GM18867 (cell line): ENCODE results near the gene KCNH6.

Experiments used
- ATAC-seq: cut with Tn5 transposase; IDR thresholded peaks from one replicate; pipeline ENCODE4 v1.9.1; 2021; ENCODE audit warnings: mild to moderate bottlenecking, moderate library complexity; ENCODE audit not compliant: unreplicated experiment

Gene KCNH6

GRCh38 chr17:63506627-63507026 lies 16.5 kb upstream of the KCNH6 start:
- no peak for ATAC-seq

GRCh38 chr17:63511331-63511730 lies 11.8 kb upstream of the KCNH6 start:
- no peak for ATAC-seq

GRCh38 chr17:63512388-63512787 lies 10.8 kb upstream of the KCNH6 start:
- no peak for ATAC-seq

GRCh38 chr17:63512896-63513644 lies 10.1 kb upstream of the KCNH6 start:
- no peak for ATAC-seq

- ATAC-seq: no peak
Measured at GRCh38 chr17:63514477-63514876, 8.7 kb upstream of the KCNH6 start.

GRCh38 chr17:63514974-63515373 lies 8.2 kb upstream of the KCNH6 start:
- no peak for ATAC-seq

GRCh38 chr17:63515426-63515825 lies 7.7 kb upstream of the KCNH6 start:
- ATAC-seq: no peak

- no peak for ATAC-seq
Measured at GRCh38 chr17:63516910-63517824, 6.0 kb upstream of the KCNH6 start.

GRCh38 chr17:63517825-63518534 lies 5.2 kb upstream of the KCNH6 start:
- ATAC-seq: no peak

GRCh38 chr17:63519116-63519881 lies 3.9 kb upstream of the KCNH6 start:
- ATAC-seq: no peak

- ATAC-seq: no peak
Measured at GRCh38 chr17:63519972-63520882, 2.9 kb upstream of the KCNH6 start.

GRCh38 chr17:63524051-63524450 lies 893 bp downstream of the KCNH6 start:
- ATAC-seq: no peak

GRCh38 chr17:63525190-63525946 lies 2.2 kb downstream of the KCNH6 start:
- no peak for ATAC-seq

- ATAC-seq: no peak
Measured at GRCh38 chr17:63526861-63527260, 3.7 kb downstream of the KCNH6 start.

- ATAC-seq: no peak
Measured at GRCh38 chr17:63528183-63528582, 5.0 kb downstream of the KCNH6 start.

GRCh38 chr17:63529711-63530556 lies 6.8 kb downstream of the KCNH6 start:
- ATAC-seq: no peak

GRCh38 chr17:63530557-63531021 lies 7.4 kb downstream of the KCNH6 start:
- ATAC-seq: no peak
